PFSK-1 (cell line): ENCODE results near the gene KRTAP12-2.

Source experiments
- FOXP2 ChIP-seq: optimal IDR thresholded peaks from 2 replicates; pipeline ENCODE3; 2011; ENCODE audit warnings: borderline replicate concordance, control low read depth, inconsistent platforms; ENCODE audit not compliant: insufficient read depth; ENCODE audit errors: extremely low read length, extremely low read depth
- POLR2AphosphoS5 ChIP-seq: IDR thresholded peaks from 2 replicates; pipeline ENCODE4 v1.6.1; 2012; ENCODE audit warnings: low read depth, mild to moderate bottlenecking, control low read depth, low read length, moderate library complexity
- SIN3A ChIP-seq: IDR thresholded peaks from 2 replicates; pipeline ENCODE4 v1.6.1; 2012; ENCODE audit warnings: mild to moderate bottlenecking, low read length, moderate library complexity, borderline replicate concordance; ENCODE audit not compliant: insufficient read depth
- TAF1 ChIP-seq: IDR thresholded peaks from 2 replicates; pipeline ENCODE4 v1.6.1; 2012; ENCODE audit warnings: low read length, control low read depth, borderline replicate concordance; ENCODE audit not compliant: insufficient read depth
- TF ChIP-seq, protein P1 (sequence below), 2 experiments: IDR thresholded peaks; 2 replicates each; pipeline versions ENCODE4 v1.6.1 to v1.8.0; 2011 to 2012; ENCODE audit warnings: low read depth in 2 of 2, low read length in 2 of 2, control low read depth in 1 of 2, inconsistent platforms in 1 of 2, mild to moderate bottlenecking in 1 of 2, moderate library complexity in 1 of 2; ENCODE audit not compliant: insufficient read depth in 1 of 2

KRTAP12-2 gene

DNA sequence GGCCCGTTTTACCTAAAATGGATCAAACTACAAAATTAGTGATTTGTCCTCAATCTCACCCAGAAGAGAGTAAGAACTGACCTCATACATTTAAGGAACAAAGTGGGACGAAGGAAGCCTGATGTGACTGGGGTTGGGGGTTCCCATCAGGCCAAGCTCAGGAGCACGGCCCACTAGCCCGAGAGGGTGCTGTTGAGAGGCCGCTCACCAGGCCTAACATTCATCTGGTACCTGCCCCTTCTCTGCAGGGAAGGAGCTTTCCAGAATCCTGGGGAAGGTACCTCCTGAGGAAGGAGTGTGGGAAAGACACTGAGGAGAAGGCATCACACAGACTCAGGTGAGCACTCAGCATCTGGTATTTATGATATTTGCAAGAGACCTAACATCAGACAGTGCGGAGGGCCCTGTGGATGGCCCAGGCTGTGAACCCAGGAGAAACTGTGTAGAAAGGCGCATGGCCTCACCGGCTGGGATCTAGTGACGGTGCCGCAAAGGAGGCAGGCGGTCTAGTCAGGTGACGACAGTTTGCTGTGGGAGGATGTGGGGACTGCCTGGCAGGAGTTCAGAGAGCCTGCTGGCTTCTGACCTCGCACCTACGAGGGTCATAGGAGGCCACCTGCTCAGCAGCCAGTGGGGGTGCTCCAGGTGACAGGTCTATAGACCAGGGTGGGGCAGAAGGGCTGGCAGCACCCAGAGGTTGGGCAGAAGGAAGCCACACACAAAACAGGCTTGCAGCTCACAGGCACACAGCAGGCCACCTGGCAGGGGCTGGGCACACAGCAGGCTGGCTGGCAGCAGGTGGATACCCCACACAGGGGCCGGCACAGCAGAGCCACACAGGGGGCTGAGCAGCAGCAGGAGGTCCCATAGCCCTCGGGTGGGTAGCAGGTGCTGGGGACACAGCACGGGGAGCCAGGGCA is 12.8 kb downstream of the KRTAP12-2 start:
- TF ChIP-seq, protein P1, sequence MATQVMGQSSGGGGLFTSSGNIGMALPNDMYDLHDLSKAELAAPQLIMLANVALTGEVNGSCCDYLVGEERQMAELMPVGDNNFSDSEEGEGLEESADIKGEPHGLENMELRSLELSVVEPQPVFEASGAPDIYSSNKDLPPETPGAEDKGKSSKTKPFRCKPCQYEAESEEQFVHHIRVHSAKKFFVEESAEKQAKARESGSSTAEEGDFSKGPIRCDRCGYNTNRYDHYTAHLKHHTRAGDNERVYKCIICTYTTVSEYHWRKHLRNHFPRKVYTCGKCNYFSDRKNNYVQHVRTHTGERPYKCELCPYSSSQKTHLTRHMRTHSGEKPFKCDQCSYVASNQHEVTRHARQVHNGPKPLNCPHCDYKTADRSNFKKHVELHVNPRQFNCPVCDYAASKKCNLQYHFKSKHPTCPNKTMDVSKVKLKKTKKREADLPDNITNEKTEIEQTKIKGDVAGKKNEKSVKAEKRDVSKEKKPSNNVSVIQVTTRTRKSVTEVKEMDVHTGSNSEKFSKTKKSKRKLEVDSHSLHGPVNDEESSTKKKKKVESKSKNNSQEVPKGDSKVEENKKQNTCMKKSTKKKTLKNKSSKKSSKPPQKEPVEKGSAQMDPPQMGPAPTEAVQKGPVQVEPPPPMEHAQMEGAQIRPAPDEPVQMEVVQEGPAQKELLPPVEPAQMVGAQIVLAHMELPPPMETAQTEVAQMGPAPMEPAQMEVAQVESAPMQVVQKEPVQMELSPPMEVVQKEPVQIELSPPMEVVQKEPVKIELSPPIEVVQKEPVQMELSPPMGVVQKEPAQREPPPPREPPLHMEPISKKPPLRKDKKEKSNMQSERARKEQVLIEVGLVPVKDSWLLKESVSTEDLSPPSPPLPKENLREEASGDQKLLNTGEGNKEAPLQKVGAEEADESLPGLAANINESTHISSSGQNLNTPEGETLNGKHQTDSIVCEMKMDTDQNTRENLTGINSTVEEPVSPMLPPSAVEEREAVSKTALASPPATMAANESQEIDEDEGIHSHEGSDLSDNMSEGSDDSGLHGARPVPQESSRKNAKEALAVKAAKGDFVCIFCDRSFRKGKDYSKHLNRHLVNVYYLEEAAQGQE (IDR thresholded peaks at IDR 0.05; ENCODE audit: insufficient read depth in 1 of 2, low read depth in 2 of 2, low read length in 2 of 2) = no peak
- TF ChIP-seq FOXP2 (no peak), TAF1 (no peak), POLR2AphosphoS5 (no peak), SIN3A (no peak)

DNA sequence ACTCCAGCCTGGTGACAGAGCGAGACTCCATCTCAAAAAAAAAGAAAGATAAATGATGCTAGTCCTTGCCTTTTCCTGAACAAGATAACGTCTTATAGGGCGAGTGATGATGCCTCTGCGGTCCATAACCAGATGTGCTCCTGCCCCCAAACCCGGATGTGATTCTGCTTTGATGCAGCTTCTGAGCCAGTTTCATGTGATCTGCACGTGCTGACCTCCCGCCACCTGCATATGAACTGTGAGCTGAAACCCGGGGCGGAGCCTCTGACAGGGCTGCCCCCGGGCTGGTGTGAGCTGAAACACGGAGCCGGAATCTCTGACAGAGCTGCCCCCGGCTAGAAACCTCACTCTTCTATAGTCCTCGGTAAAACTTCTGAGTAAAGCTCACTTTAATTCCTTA is 13.6 kb downstream of the KRTAP12-2 start:
- TF ChIP-seq POLR2AphosphoS5 (no peak), TAF1 (no peak), SIN3A (no peak), FOXP2 (no peak)
- TF ChIP-seq, protein P1 (IDR thresholded peaks at IDR 0.05; ENCODE audit: insufficient read depth in 1 of 2, low read depth in 2 of 2, low read length in 2 of 2) = no peak

DNA sequence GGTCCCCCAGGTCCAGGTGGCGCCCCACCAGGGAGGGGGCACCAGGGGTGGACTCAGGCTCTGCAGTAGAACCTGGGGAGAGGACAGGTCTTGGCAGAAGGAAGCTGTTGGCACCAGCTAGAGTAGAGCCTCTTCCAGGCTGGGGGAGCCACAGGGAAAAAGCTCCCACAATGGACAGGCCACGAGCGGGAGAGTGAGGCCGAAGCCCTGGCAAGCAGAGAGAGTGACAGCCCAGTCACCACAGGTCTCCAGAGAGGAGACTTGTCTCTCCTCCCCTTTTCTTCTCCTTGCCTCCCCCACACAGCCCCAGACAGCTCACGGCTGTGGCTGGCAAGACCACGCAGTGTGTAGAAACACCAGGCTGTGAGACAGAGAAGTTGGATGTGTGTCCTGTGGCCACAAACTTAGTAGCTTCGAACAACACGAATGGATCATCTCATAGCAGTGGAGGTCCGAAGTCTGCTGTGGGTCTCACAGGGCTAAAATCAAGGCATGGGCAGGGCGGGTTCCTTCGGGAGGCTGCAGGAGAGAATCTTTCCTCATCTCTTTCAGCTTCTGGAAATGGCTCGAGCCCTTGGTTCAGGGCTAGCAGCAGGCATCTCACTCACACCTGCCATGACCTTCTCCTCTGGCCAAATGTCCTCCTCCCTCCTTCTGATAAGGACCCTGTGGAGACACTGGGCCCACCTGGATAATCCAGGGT is 15.6 kb downstream of the KRTAP12-2 start:
- no peak for TF ChIP-seq SIN3A
- no peak for TF ChIP-seq TAF1

GRCh38 chr21:44650265-44650972 is 16.3 kb downstream of the KRTAP12-2 start:
- TF ChIP-seq SIN3A = no peak
- no peak for TF ChIP-seq POLR2AphosphoS5
- no peak for TF ChIP-seq FOXP2
- TF ChIP-seq, protein P1 (IDR thresholded peaks at IDR 0.05; ENCODE audit: insufficient read depth in 1 of 2, low read depth in 2 of 2, low read length in 2 of 2) = no peak
- no peak for TF ChIP-seq TAF1

DNA sequence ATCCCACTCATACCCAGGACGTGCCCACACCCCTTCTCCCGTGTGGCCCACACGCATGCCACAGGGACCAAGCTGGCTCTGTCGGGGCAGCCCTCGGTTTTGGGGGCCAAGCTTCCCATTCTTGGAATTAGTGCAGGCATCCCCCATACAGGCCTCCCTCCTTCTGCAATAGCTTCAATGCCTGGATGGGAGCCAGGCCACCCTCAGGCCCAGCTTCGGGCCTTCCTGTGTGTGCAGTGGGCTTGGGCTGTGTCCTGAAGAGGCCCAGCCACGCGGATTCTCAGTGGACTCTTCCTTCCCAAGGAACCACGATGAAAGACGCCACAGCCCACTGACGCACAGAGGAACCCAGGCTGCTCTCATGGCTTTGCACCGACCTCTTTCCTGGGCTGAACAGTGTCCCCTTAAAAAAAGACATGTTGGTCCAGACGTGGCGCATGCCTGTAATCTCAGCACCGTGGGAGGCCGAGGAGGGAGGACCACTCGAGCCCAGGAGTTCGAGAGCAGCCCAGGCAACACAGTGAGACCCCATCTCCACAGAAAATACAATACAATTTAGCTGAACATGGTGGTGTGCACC is 17.1 kb downstream of the KRTAP12-2 start:
- TF ChIP-seq TAF1 = no peak
- no peak for TF ChIP-seq POLR2AphosphoS5
- no peak for TF ChIP-seq FOXP2
- no peak for TF ChIP-seq SIN3A
- TF ChIP-seq, protein P1 (IDR thresholded peaks at IDR 0.05; ENCODE audit: insufficient read depth in 1 of 2, low read depth in 2 of 2, low read length in 2 of 2) = no peak
